ENCODE results near the gene SLC16A6. TPM values are rescaled to one million over a fixed set of nuclear protein-coding genes. Genes with fewer than 3 reads are reported as not detected.
"Not testable (repeated sequence)": the region's sequence is repeated elsewhere in the genome, so short reads cannot be mapped to it uniquely, and the experiment has no call there.

Gene SLC16A6
- total and polyA plus RNA-seq, 2 of the 4 experiments (the other 2 are of a cell fraction): 0.22 to 0.54 TPM

DNA sequence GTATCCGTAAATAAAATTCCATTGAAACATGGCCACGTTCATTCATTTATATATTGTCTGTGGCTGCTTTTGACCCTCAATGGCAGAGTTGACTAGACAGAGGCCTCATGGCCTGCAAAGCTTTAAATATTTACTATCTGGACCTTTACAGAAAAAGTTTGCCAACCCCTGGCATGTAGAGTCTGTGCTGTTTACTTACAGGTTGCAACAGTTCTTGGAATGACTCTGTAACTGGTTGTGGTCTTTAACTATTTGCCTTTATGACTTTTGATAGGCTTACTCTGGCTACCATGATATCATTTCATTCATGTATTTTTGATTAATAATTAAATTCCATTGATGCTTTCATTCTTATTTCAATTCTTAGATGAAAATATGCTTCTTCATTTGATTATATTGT, 25.1 kb downstream of the SLC16A6 start:
- H4K20me1 ChIP-seq (ENCODE audit: insufficient read depth, low read length); H3K4me2 ChIP-seq (ENCODE audit: low read depth, low read length); H3K9me3 ChIP-seq (ENCODE audit: control insufficient read depth, insufficient read depth, low read length); H4K8ac ChIP-seq (ENCODE audit: low read depth in 2 of 2, low read length in 2 of 2); H2BK5ac ChIP-seq (ENCODE audit: low read depth, low read length, poor library complexity, severe bottlenecking); H3K27ac ChIP-seq (ENCODE audit: insufficient read depth, low read length); H3K56ac ChIP-seq (ENCODE audit: extremely low read depth, insufficient read depth, low read length); H2AK5ac ChIP-seq (ENCODE audit: low read depth, low read length); BruUV-seq (replicated peaks); H3K9me1 ChIP-seq (ENCODE audit: insufficient read depth, low read length); H3K27me3 ChIP-seq (ENCODE audit: control insufficient read depth, insufficient read depth, low read length); H3K18ac ChIP-seq (ENCODE audit: low read depth, low read length); dilution Hi-C loops (cut with HindIII; ENCODE audit: low sequenced_read_pairs, unreplicated experiment); H3K14ac ChIP-seq (replicated peaks; ENCODE audit: low read depth, low read length); H3K36me3 ChIP-seq (ENCODE audit: control insufficient read depth, insufficient read depth, low read length); H2AFZ ChIP-seq (replicated peaks; ENCODE audit: low read length, poor library complexity); H4K5ac ChIP-seq (ENCODE audit: low read depth, low read length); H3K79me1 ChIP-seq (ENCODE audit: low read depth in 1 of 2, low read length in 2 of 2); H3K4me1 ChIP-seq (ENCODE audit: control insufficient read depth, insufficient read depth, low read length); H3K4me3 ChIP-seq (ENCODE audit: insufficient read depth, low read depth, low read length); H2BK20ac ChIP-seq (ENCODE audit: low read depth, low read length); H2BK120ac ChIP-seq (ENCODE audit: low read depth, low read length); H3K9ac ChIP-seq (ENCODE audit: low read depth, low read length); H2AK9ac ChIP-seq (replicated peaks; ENCODE audit: low read depth, low read length, poor library complexity); H3K4ac ChIP-seq (ENCODE audit: low read depth, low read length); H4K91ac ChIP-seq (ENCODE audit: insufficient read depth, low read depth, low read length); H2BK15ac ChIP-seq (ENCODE audit: low read depth, low read length); H3K23ac ChIP-seq (ENCODE audit: low read depth, low read length): not testable (repeated sequence)
- peak; percentile 29 for DNase-seq
- POLR2A ChIA-PET (ENCODE audit: unreplicated experiment): interaction anchor here (0.5 kb wide), 1 partner anchor 153 kb away, joined by 3 read pairs; no protein-coding TSS in a partner anchor
- intact Hi-C loops (cut with micrococcal nuclease): loop anchor here (10.0 kb wide), 1 partner anchor 499 kb away; no protein-coding TSS in a partner anchor
- WGBS, 2 experiments (ENCODE audit: extremely low coverage in 2 of 2, insufficient read length in 1 of 2): no CpG with 5 or more reads among the region's 2 CpGs
- 0 out of 2 replicates have a peak, but pooled peaks have one; percentile 38 for TF ChIP-seq CEBPB (IDR thresholded peaks at IDR 0.05; ENCODE audit: low read depth, low read length)
- ATAC-seq (ENCODE audit: low read depth): peak; percentile 62
- in situ Hi-C loops (cut with MboI; ENCODE audit: low sequenced_read_pairs): loop anchor here (10.0 to 25.0 kb wide), 2 partner anchors 169 to 496 kb away; no protein-coding TSS in a partner anchor
- CTCF ChIA-PET: interaction anchor here (0.6 to 3.8 kb wide), 2 partner anchors 133 to 163 kb away, joined by 3 to 34 read pairs; no protein-coding TSS in a partner anchor
